OCI-LY7 (cell line): ENCODE measurements around the gene DNAJC6. TPM values are rescaled to one million over a fixed set of nuclear protein-coding genes. Genes with fewer than 3 reads are reported as not detected.
A peak's percentile ranks its signal among the peaks of the same experiment; 100 is the strongest.

Source experiments
- BruUV-seq: library from RNA; stranded (reverse); fragments of 400-500 nt; replicated peaks from 2 replicates; lab custom pipeline; 2021; lab: Mats Ljungman, UMichigan
- CTCF ChIA-PET: fragments of 300-600 bp; sonication (Branson Sonifier 250); formaldehyde crosslinking; loops from one replicate; lab custom pipeline; 2022; ENCODE audit warnings: antibody characterized with exemption; ENCODE audit not compliant: unreplicated experiment; lab: Charles Lee
- POLR2A ChIA-PET: fragments of 300-600 bp; sonication (Branson Sonifier 250); formaldehyde crosslinking; loops from one replicate; lab custom pipeline; 2022; ENCODE audit warnings: antibody characterized with exemption; lab: Charles Lee
- DNase-seq: peaks from one replicate; pipeline ENCODE4 v3.0.0-alpha.2; 2015; ENCODE audit warnings: low spot score
- H2AFZ ChIP-seq: fragments of 200-600 bp; sonication (generic), shearing (Covaris generic); 2 replicates; pipeline ENCODE4 v1.6.1; 2014; ENCODE audit warnings: mild to moderate bottlenecking, antibody characterized with exemption, low read length, moderate library complexity
- H3K27ac ChIP-seq: fragments of 200-600 bp; sonication (generic); 2 replicates; pipeline ENCODE4 v1.5.1; 2014; ENCODE audit warnings: mixed run types, low read depth, mild to moderate bottlenecking, moderate library complexity, low read length, inconsistent platforms; ENCODE audit not compliant: poor library complexity, severe bottlenecking
- H3K36me3 ChIP-seq: fragments of 200-600 bp; sonication (generic); 2 replicates; pipeline ENCODE4 v1.6.1; 2014; ENCODE audit warnings: mild to moderate bottlenecking, antibody characterized with exemption, low read length, moderate library complexity, mixed read lengths; ENCODE audit not compliant: insufficient read depth
- H3K4me1 ChIP-seq: fragments of 200-600 bp; sonication (generic); 2 replicates; pipeline ENCODE4 v1.5.1; 2014; ENCODE audit warnings: mild to moderate bottlenecking, low read length; ENCODE audit not compliant: insufficient read depth, poor library complexity, severe bottlenecking
- H3K4me2 ChIP-seq: fragments of 200-600 bp; sonication (generic); 2 replicates; pipeline ENCODE4 v1.6.1; 2014; ENCODE audit warnings: mild to moderate bottlenecking, low read length
- H3K4me3 ChIP-seq: fragments of 200-600 bp; sonication (generic); 2 replicates; pipeline ENCODE4 v1.5.1; 2014; ENCODE audit warnings: mild to moderate bottlenecking, low read depth, low read length; ENCODE audit not compliant: poor library complexity, severe bottlenecking
- H3K79me2 ChIP-seq: fragments of 200-600 bp; sonication (generic); 2 replicates; pipeline ENCODE4 v1.6.1; 2016; ENCODE audit warnings: low read depth, mild to moderate bottlenecking, low read length, moderate library complexity, mixed read lengths; ENCODE audit not compliant: insufficient read depth
- H3K9me2 ChIP-seq: fragments of 200-600 bp; sonication (generic); 2 replicates; pipeline ENCODE4 v1.6.1; 2016; ENCODE audit warnings: mild to moderate bottlenecking, low read length, mixed read lengths; ENCODE audit not compliant: insufficient read depth
- H3K9me3 ChIP-seq: fragments of 200-600 bp; sonication (generic); 2 replicates; pipeline ENCODE4 v1.6.1; 2014; ENCODE audit warnings: mild to moderate bottlenecking, mixed run types, low read length, mixed read lengths
- H4K20me1 ChIP-seq: fragments of 200-600 bp; sonication (generic); 2 replicates; pipeline ENCODE4 v1.6.1; 2014; ENCODE audit warnings: mild to moderate bottlenecking, antibody characterized with exemption, low read length, moderate library complexity, mixed read lengths; ENCODE audit not compliant: insufficient read depth
- EZH2phosphoT487 ChIP-seq: fragments of 200-600 bp; sonication (generic); IDR thresholded peaks from 2 replicates; pipeline ENCODE4 v1.6.1; 2018; ENCODE audit warnings: low read depth, borderline replicate concordance, mild to moderate bottlenecking, mixed run types, antibody characterized with exemption, low read length, moderate library complexity, mixed read lengths
- intact Hi-C: fragments of 100-400 bp; cut with micrococcal nuclease; formaldehyde crosslinking; loops from one replicate; pipeline ENCODE4 v1.10.0; 2022; ENCODE audit not compliant: unreplicated experiment
- small RNA-seq: library from RNA; depleted of rRNA; stranded (forward); fragments of <200 nt; gene quantifications from one replicate; pipeline ENCODE3, GENCODE V24; 2014
- total RNA-seq, 2 experiments: library from RNA; depleted of rRNA in 1 of 2; stranded (reverse); fragments of >200 nt in 1 of 2; shearing (Covaris generic) in 1 of 2; gene quantifications; 2 replicates each; pipeline ENCODE4 v1.2.3, GENCODE V29; 2014 to 2022
- TF ChIP-seq, protein P1 (sequence below): fragments of 200-600 bp; sonication (generic); conservative IDR thresholded peaks from 2 replicates; pipeline ENCODE4 v1.5.1; 2014; ENCODE audit warnings: mild to moderate bottlenecking, antibody characterized with exemption, low read length, moderate library complexity, mixed read lengths

Gene DNAJC6
- total RNA-seq, 2 experiments from 2014 or later, result 6.6 to 10.2 TPM

GRCh38 chr1:65459397-65459768 is 150.0 kb downstream of the DNAJC6 start:
- Histone ChIP-seq H3K79me2 (no peaks in the 10 kb centered on the region), H3K4me2 (no peak overlapping the region), H3K36me3 (no peaks in the 10 kb centered on the region), H2AFZ (peak overlapping the region; percentile 20; the same call in 1 of the 2 replicates), H3K9me3 (no peaks in the 10 kb centered on the region), H3K4me1 (no peaks in the 10 kb centered on the region), H4K20me1 (no peaks in the 10 kb centered on the region), H3K27ac (no peak overlapping the region), H3K4me3 (no peak overlapping the region), H3K9me2 (no peaks in the 10 kb centered on the region)
- intact Hi-C loops, result loop anchor here (2.0 kb wide), 1 partner anchor 223 kb away; no protein-coding TSS in a partner anchor
- no TSS peak for BruUV-seq
- ChIA-PET POLR2A (interaction anchor here (0.6 to 2.4 kb wide), 4 partner anchors 10 to 223 kb away, joined by 3 to 7 read pairs (median 5); no protein-coding TSS in a partner anchor), CTCF (interaction anchor here (0.6 to 1.9 kb wide), 3 partner anchors 223 to 228 kb away, joined by 3 to 6 read pairs (median 3); no protein-coding TSS in a partner anchor)
- TF ChIP-seq, protein P1, sequence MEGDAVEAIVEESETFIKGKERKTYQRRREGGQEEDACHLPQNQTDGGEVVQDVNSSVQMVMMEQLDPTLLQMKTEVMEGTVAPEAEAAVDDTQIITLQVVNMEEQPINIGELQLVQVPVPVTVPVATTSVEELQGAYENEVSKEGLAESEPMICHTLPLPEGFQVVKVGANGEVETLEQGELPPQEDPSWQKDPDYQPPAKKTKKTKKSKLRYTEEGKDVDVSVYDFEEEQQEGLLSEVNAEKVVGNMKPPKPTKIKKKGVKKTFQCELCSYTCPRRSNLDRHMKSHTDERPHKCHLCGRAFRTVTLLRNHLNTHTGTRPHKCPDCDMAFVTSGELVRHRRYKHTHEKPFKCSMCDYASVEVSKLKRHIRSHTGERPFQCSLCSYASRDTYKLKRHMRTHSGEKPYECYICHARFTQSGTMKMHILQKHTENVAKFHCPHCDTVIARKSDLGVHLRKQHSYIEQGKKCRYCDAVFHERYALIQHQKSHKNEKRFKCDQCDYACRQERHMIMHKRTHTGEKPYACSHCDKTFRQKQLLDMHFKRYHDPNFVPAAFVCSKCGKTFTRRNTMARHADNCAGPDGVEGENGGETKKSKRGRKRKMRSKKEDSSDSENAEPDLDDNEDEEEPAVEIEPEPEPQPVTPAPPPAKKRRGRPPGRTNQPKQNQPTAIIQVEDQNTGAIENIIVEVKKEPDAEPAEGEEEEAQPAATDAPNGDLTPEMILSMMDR, result peak; percentile 77
- no peak for TF ChIP-seq EZH2phosphoT487
- DNase-seq, result peak; percentile 55

Small RNA genes within 50 kb of the gene (small RNA-seq; reads per million reads assigned to genes)
- gene COX6CP13 (not detected), gene RNU2-15P (not detected)

Other genes starting within 250 kb of the DNAJC6 start
- gene AK4, start 161.3 kb upstream of the DNAJC6 start, total RNA-seq (2014; rRNA removed; shearing (Covaris generic)), result 0.16 and 0.18 TPM in 2 replicates
- gene AK4, start 161.3 kb upstream of the DNAJC6 start, total RNA-seq (2022), result 0.70 and 1.4 TPM in 2 replicates
- 0.63 and 0.67 TPM in 2 replicates for gene LEPR, start 111.1 kb downstream of the DNAJC6 start, total RNA-seq (2014; rRNA removed; shearing (Covaris generic))
- gene LEPR, start 111.1 kb downstream of the DNAJC6 start, total RNA-seq (2022), result 0.68 and 1.0 TPM in 2 replicates
- 6.7 and 14.5 TPM in 2 replicates for gene LEPROT, start 111.1 kb downstream of the DNAJC6 start, total RNA-seq (2014; rRNA removed; shearing (Covaris generic))
- 20.5 and 22.7 TPM in 2 replicates for gene LEPROT, start 111.1 kb downstream of the DNAJC6 start, total RNA-seq (2022)